ENCODE data around the gene TBC1D24. TPM values are rescaled to one million over a fixed set of nuclear protein-coding genes. Genes with fewer than 3 reads are reported as not detected.

Gene TBC1D24
- polyA plus RNA-seq, 12 donors, result 9.8 to 31.6 (median 19.9) TPM; not detected in 1

Other genes starting within 250 kb of the TBC1D24 start
- under 1 TPM in 10 of 12 donors, not detected in 2; 0.47 to 1.00 (median 0.72) TPM for gene DNASE1L2, start 238.7 kb upstream of the TBC1D24 start, polyA plus RNA-seq (ENCODE audit: insufficient read length in 12 of 12)
- gene ECI1, start 223.5 kb upstream of the TBC1D24 start, polyA plus RNA-seq (ENCODE audit: insufficient read length in 12 of 12), result 10 to 100 TPM in 11 of 12 donors, not detected in 1; 27.7 to 56.2 (median 43.9) TPM
- gene RNPS1, start 207.0 kb upstream of the TBC1D24 start, polyA plus RNA-seq (ENCODE audit: insufficient read length in 12 of 12), result 100 to 1,000 TPM in 11 of 12 donors, not detected in 1; 151 to 206 (median 167) TPM
- gene ABCA3, start 134.4 kb upstream of the TBC1D24 start, polyA plus RNA-seq (ENCODE audit: insufficient read length in 12 of 12), result 10 to 100 TPM in 11 of 12 donors, not detected in 1; 12.3 to 24.2 (median 14.4) TPM
- gene CCNF, start 45.7 kb upstream of the TBC1D24 start, polyA plus RNA-seq (ENCODE audit: insufficient read length in 12 of 12), result 1 to 10 TPM in 11 of 12 donors, not detected in 1; 3.3 to 9.5 (median 6.5) TPM
- 1 to 10 TPM in 11 of 12 donors, not detected in 1; 3.2 to 8.4 (median 4.3) TPM for gene TEDC2, start 15.0 kb upstream of the TBC1D24 start, polyA plus RNA-seq (ENCODE audit: insufficient read length in 12 of 12)
- gene NTN3, start 3.8 kb upstream of the TBC1D24 start, polyA plus RNA-seq (ENCODE audit: insufficient read length in 12 of 12), result 1 to 10 TPM in 11 of 12 donors, not detected in 1; 1.2 to 5.6 (median 2.2) TPM
- 100 to 1,000 TPM in 3 of 12 donors, 10 to 100 TPM in 8, not detected in 1; 57.8 to 244 (median 85.7) TPM for gene ATP6V0C, start 38.8 kb downstream of the TBC1D24 start, polyA plus RNA-seq (ENCODE audit: insufficient read length in 12 of 12)
- gene AMDHD2, start 45.2 kb downstream of the TBC1D24 start, polyA plus RNA-seq (ENCODE audit: insufficient read length in 12 of 12), result 10 to 100 TPM in 5 of 12 donors, 1 to 10 TPM in 6, not detected in 1; 8.2 to 58.4 (median 9.6) TPM
- 1 to 10 TPM in 9 of 12 donors, not detected in 3; 1.4 to 3.2 (median 1.9) TPM for gene CEMP1, start 56.3 kb downstream of the TBC1D24 start, polyA plus RNA-seq (ENCODE audit: insufficient read length in 12 of 12)
- 10 to 100 TPM in 11 of 12 donors, not detected in 1; 26.4 to 50.8 (median 32.8) TPM for gene PDPK1, start 62.9 kb downstream of the TBC1D24 start, polyA plus RNA-seq (ENCODE audit: insufficient read length in 12 of 12)
- 10 to 100 TPM in 11 of 12 donors, not detected in 1; 18.0 to 26.1 (median 21.0) TPM for gene KCTD5, start 207.4 kb downstream of the TBC1D24 start, polyA plus RNA-seq (ENCODE audit: insufficient read length in 12 of 12)
- 1 to 10 TPM in 7 of 12 donors, under 1 TPM in 3, not detected in 2; 0.87 to 1.8 (median 1.2) TPM for gene PRSS27, start 245.1 kb downstream of the TBC1D24 start, polyA plus RNA-seq (ENCODE audit: insufficient read length in 12 of 12)

All from muscle of arm (tissue), 12 donors.